ENCODE data around the gene IDUA. TPM values are rescaled to one million over a fixed set of nuclear protein-coding genes. Genes with fewer than 3 reads are reported as not detected.
"Not testable (repeated sequence)": the region's sequence is repeated elsewhere in the genome, so short reads cannot be mapped to it uniquely, and the experiment has no call there.

The IDUA gene
- total RNA-seq, 2 experiments from 2014 or later, result 18.8 to 19.0 TPM

GRCh38 chr4:1047976-1048772 lies 61.3 kb downstream of the IDUA start:
- Mint-ChIP-seq H3K27ac (no peak overlapping the region), H3K4me3 (no peak overlapping the region), H3K36me3 (ENCODE audit: low read depth) (no peaks in the 10 kb centered on the region), H3K4me1 (no peaks in the 10 kb centered on the region), H3K9me3 (peaks cover under 1% of the 10 kb centered on the region), H3K27me3 (peaks cover 2% of the 10 kb centered on the region)
- no peak for DNase-seq
- CTCF ChIA-PET, result no interaction called here
- POLR2A ChIA-PET, result no interaction called here

GRCh38 chr4:1048773-1049590 lies 62.1 kb downstream of the IDUA start:
- CTCF ChIA-PET, result no interaction called here
- no peak for DNase-seq
- Mint-ChIP-seq H3K4me1 (no peaks in the 10 kb centered on the region), H3K27me3 (peaks cover 2% of the 10 kb centered on the region), H3K27ac (no peak overlapping the region), H3K9me3 (no peaks in the 10 kb centered on the region), H3K4me3 (no peak overlapping the region), H3K36me3 (ENCODE audit: low read depth) (no peaks in the 10 kb centered on the region)
- POLR2A ChIA-PET, result no interaction called here

GRCh38 chr4:1049591-1049905 lies 62.7 kb downstream of the IDUA start:
- Mint-ChIP-seq H3K9me3 (no peaks in the 10 kb centered on the region), H3K36me3 (ENCODE audit: low read depth) (no peaks in the 10 kb centered on the region), H3K4me3 (no peak overlapping the region), H3K4me1 (no peaks in the 10 kb centered on the region), H3K27ac (no peak overlapping the region), H3K27me3 (peaks cover 2% of the 10 kb centered on the region)
- DNase-seq, result no peak
- POLR2A ChIA-PET, result no interaction called here
- CTCF ChIA-PET, result no interaction called here

DNA sequence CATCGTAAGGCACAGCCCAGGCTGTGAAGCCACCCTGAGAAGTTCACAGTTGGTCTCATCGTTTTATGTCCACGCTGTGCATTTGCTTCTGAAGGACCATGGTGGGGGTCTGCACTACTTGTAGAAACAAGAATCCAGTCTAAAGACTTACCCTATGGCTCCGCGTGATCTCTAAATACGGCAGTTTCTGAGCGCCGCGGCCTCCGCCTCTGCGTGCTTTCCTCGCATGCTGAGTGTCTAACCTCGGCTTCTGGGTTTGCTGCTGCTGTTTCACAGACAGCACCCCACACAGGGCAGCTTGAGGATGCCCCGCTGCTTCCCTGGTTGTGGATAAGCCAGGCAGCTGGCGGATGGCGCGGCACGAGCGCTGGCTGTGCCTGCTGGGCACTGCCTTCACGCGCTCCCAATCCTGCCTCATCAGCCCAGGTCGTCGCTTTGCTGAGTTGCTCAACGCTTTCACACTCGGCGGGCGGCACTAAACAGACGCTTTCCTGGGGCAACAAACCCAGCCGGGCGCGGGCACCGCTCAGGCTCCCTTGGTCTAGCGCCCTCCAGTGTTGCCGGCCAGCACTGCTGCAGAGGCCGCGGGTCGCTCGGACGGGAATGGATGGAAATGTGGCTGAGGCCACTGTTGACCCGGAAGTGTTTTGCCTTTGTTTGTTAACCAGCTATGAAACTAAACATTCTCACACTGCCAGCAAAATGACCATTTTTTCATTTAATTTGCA lies 63.8 kb downstream of the IDUA start:
- ChIA-PET CTCF (no interaction called here), POLR2A (no interaction called here)
- no peaks in the 10 kb centered on the region for H3K9me3 Mint-ChIP-seq
- DNase-seq, result no peak
- peaks cover 2% of the 10 kb centered on the region for H3K4me1 Mint-ChIP-seq
- no peak overlapping the region for H3K4me3 Mint-ChIP-seq
- H3K36me3 Mint-ChIP-seq (ENCODE audit: low read depth), result no peaks in the 10 kb centered on the region
- H3K27me3 Mint-ChIP-seq, result peaks cover 3% of the 10 kb centered on the region
- H3K27ac Mint-ChIP-seq, result no peak overlapping the region

DNA sequence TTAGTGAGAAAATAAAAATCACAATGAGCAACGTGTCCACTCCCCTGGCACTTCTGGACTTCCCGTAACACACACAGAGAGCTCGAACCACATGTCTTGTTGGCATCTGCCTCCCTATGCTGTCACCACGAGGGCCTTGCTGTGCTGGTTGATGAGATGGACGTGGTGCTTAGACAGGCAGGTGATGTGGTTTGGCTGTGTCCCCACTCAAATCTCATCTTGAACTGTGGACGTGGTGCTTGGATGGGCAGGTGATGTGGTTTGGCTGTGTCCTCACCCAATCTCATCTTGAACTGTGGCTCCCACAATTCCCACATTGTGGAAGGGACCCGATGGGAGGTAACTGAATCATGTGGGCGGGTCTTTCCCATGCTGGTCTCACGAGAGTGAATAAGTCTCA lies 64.6 kb downstream of the IDUA start:
- Mint-ChIP-seq H3K27ac (no peak overlapping the region), H3K4me1 (peaks cover 10% of the 10 kb centered on the region), H3K4me3 (no peak overlapping the region), H3K9me3 (no peaks in the 10 kb centered on the region), H3K27me3 (peaks cover 10% of the 10 kb centered on the region), H3K36me3 (ENCODE audit: low read depth) (no peaks in the 10 kb centered on the region)
- no peak for DNase-seq
- POLR2A ChIA-PET, result no interaction called here
- CTCF ChIA-PET, result no interaction called here

DNA sequence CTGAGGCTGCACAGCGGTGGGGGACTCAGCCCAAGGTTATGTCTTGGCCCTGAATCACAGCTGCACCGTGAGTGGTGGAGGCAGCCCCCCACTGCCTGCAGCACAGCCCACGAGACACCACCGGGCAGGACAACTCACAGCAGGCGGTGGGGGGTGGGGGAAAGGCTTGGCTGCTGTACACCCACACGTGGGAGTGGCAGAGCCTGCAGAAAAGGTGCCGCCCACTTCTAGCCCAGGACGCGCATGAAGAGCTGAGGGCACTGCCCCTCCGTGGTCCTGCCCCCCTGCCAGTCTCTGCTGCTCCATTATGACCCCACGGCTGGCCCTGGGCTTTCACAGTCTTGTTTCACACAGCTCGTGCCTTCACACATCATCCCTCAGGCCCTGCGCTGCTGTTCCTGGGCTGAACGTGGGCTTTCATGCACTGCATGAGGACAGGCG lies 65.4 kb downstream of the IDUA start:
- Mint-ChIP-seq H3K27ac (no peak overlapping the region), H3K4me3 (no peak overlapping the region), H3K36me3 (ENCODE audit: low read depth) (no peaks in the 10 kb centered on the region), H3K27me3 (peaks cover 8% of the 10 kb centered on the region), H3K4me1 (peaks cover 10% of the 10 kb centered on the region), H3K9me3 (no peaks in the 10 kb centered on the region)
- CTCF ChIA-PET, result no interaction called here
- no peak for DNase-seq
- POLR2A ChIA-PET, result interaction anchor here (0.8 kb wide), 1 partner anchor 13 kb away, joined by 3 read pairs; no protein-coding TSS in a partner anchor

GRCh38 chr4:1053080-1053661 lies 66.3 kb downstream of the IDUA start:
- POLR2A ChIA-PET, result interaction anchor here (0.8 kb wide), 1 partner anchor 12 kb away, joined by 3 read pairs; no protein-coding TSS in a partner anchor
- Mint-ChIP-seq H3K27ac (no peak overlapping the region), H3K27me3 (peaks cover 8% of the 10 kb centered on the region)

GRCh38 chr4:1053891-1054290 lies 67.0 kb downstream of the IDUA start:
- DNase-seq; H3K27ac Mint-ChIP-seq; CTCF ChIA-PET; H3K36me3 Mint-ChIP-seq (ENCODE audit: low read depth); H3K9me3 Mint-ChIP-seq; H3K4me3 Mint-ChIP-seq; POLR2A ChIA-PET; H3K27me3 Mint-ChIP-seq: not testable (repeated sequence)
- peaks cover 10% of the 10 kb centered on the region for H3K4me1 Mint-ChIP-seq

More at GRCh38 chr4:1053080-1053661, 66.3 kb downstream of the IDUA start:
- Mint-ChIP-seq H3K9me3 (no peaks in the 10 kb centered on the region), H3K4me3 (no peak overlapping the region), H3K4me1 (peaks cover 10% of the 10 kb centered on the region), H3K36me3 (ENCODE audit: low read depth) (no peaks in the 10 kb centered on the region)
- CTCF ChIA-PET, result no interaction called here
- DNase-seq, result no peak

Other genes with a start within 250 kb of the IDUA start
- 1 to 10 TPM; 2.5 to 3.0 TPM for gene CPLX1, start 160.9 kb upstream of the IDUA start, total RNA-seq
- gene GAK, start 54.7 kb upstream of the IDUA start, total RNA-seq, result 100 to 1,000 TPM; 139 to 156 TPM
- gene TMEM175, start 54.6 kb upstream of the IDUA start, total RNA-seq, result 10 to 100 TPM; 24.1 to 28.8 TPM
- 10 to 100 TPM; 13.8 to 14.7 TPM for gene DGKQ, start 13.5 kb upstream of the IDUA start, total RNA-seq
- under 1 TPM in 1 of 2 experiments, not detected in 1; 0.20 TPM for gene SLC26A1, start 6.4 kb downstream of the IDUA start, total RNA-seq
- gene FGFRL1, start 24.6 kb downstream of the IDUA start, total RNA-seq, result 1 to 10 TPM; 7.1 to 8.9 TPM
- 1 to 10 TPM in 1 of 2 experiments, under 1 TPM in 1; 0.88 to 1.0 TPM for gene RNF212, start 126.5 kb downstream of the IDUA start, total RNA-seq
- gene SPON2, start 185.5 kb downstream of the IDUA start, total RNA-seq, result 10 to 100 TPM; 22.8 to 24.6 TPM